IMR-90 (cell line): ENCODE results near the gene DMD. TPM values are rescaled to one million over a fixed set of nuclear protein-coding genes. Genes with fewer than 3 reads are reported as not detected.

ENCODE experiments used
- ATAC-seq: fragments of 200-7000 bp; cut with Tn5 transposase; 2 replicates; pipeline ENCODE4 v1.9.1; 2020; ENCODE audit warnings: low read depth, mild to moderate bottlenecking, moderate library complexity
- BruUV-seq: library from RNA; stranded (reverse); fragments of 400-500 nt; replicated peaks from 2 replicates; lab custom pipeline; 2021; lab: Mats Ljungman, UMichigan
- CTCF ChIA-PET: fragments of 300-600 bp; formaldehyde crosslinking; extraction: SDS; loops from one replicate; lab custom pipeline; 2021; ENCODE audit warnings: antibody characterized with exemption; lab: Yijun Ruan, JAX
- POLR2A ChIA-PET: fragments of 300-600 bp; sonication (Branson Sonifier 250); formaldehyde crosslinking; loops from one replicate; lab custom pipeline; 2022; ENCODE audit warnings: antibody characterized with exemption; ENCODE audit not compliant: unreplicated experiment; lab: Charles Lee
- DNase-seq: peaks from one replicate; pipeline ENCODE4 v3.0.0; 2013
- H2AFZ ChIP-seq: replicated peaks from 2 replicates; pipeline ENCODE3; 2013; ENCODE audit warnings: low read length, mild to moderate bottlenecking; ENCODE audit not compliant: poor library complexity
- H2AK5ac ChIP-seq: 2 replicates; pipeline ENCODE4 v1.6.1; 2013; ENCODE audit warnings: low read depth, low read length, inconsistent platforms
- H2AK9ac ChIP-seq: replicated peaks from 2 replicates; pipeline ENCODE3; 2013; ENCODE audit warnings: mild to moderate bottlenecking, low read depth, low read length, moderate library complexity; ENCODE audit not compliant: poor library complexity
- H2BK120ac ChIP-seq: 2 replicates; pipeline ENCODE4 v1.6.1; 2013; ENCODE audit warnings: low read depth, low read length, inconsistent platforms
- H2BK15ac ChIP-seq: 3 replicates; pipeline ENCODE4 v1.6.1; 2013; ENCODE audit warnings: low read depth, low read length, inconsistent platforms
- H2BK20ac ChIP-seq: 2 replicates; pipeline ENCODE4 v1.6.1; 2013; ENCODE audit warnings: low read depth, mild to moderate bottlenecking, inconsistent platforms, low read length, moderate library complexity
- H2BK5ac ChIP-seq: 2 replicates; pipeline ENCODE4 v1.6.1; 2013; ENCODE audit warnings: mild to moderate bottlenecking, low read depth, low read length, inconsistent platforms; ENCODE audit not compliant: poor library complexity, severe bottlenecking
- H3K14ac ChIP-seq: replicated peaks from 2 replicates; pipeline ENCODE4 v1.6.1; 2013; ENCODE audit warnings: low read depth, low read length, inconsistent platforms
- H3K18ac ChIP-seq: 2 replicates; pipeline ENCODE4 v1.6.1; 2013; ENCODE audit warnings: low read depth, low read length, control low read depth
- H3K23ac ChIP-seq: 2 replicates; pipeline ENCODE4 v1.6.1; 2013; ENCODE audit warnings: low read depth, low read length, inconsistent platforms
- H3K27ac ChIP-seq: 2 replicates; pipeline ENCODE4 v1.5.1; 2013; ENCODE audit warnings: mild to moderate bottlenecking, control low read depth, low read length; ENCODE audit not compliant: insufficient read depth
- H3K27me3 ChIP-seq: 2 replicates; pipeline ENCODE4 v1.6.1; 2013; ENCODE audit warnings: low read length; ENCODE audit not compliant: control insufficient read depth, insufficient read depth
- H3K36me3 ChIP-seq: 2 replicates; pipeline ENCODE4 v1.6.1; 2013; ENCODE audit warnings: low read length, mixed read lengths; ENCODE audit not compliant: control insufficient read depth, insufficient read depth
- H3K4ac ChIP-seq: 2 replicates; pipeline ENCODE4 v1.6.1; 2013; ENCODE audit warnings: low read depth, low read length, inconsistent platforms
- H3K4me1 ChIP-seq: 2 replicates; pipeline ENCODE4 v1.6.1; 2013; ENCODE audit warnings: low read length, mixed read lengths; ENCODE audit not compliant: control insufficient read depth, insufficient read depth
- H3K4me2 ChIP-seq: 2 replicates; pipeline ENCODE4 v1.6.1; 2013; ENCODE audit warnings: low read depth, mild to moderate bottlenecking, control low read depth, low read length, moderate library complexity
- H3K4me3 ChIP-seq: 2 replicates; pipeline ENCODE4 v1.5.1; 2013; ENCODE audit warnings: low read depth, mild to moderate bottlenecking, control low read depth, low read length, moderate library complexity; ENCODE audit not compliant: insufficient read depth
- H3K56ac ChIP-seq: 2 replicates; pipeline ENCODE4 v1.6.1; 2013; ENCODE audit warnings: low read length, inconsistent platforms; ENCODE audit not compliant: insufficient read depth; ENCODE audit errors: extremely low read depth
- H3K79me1 ChIP-seq, 2 experiments: 2 replicates each; pipeline ENCODE4 v1.6.1; 2013; ENCODE audit warnings: low read length in 2 of 2, inconsistent platforms in 1 of 2, low read depth in 1 of 2
- H3K9ac ChIP-seq: 2 replicates; pipeline ENCODE4 v1.6.1; 2013; ENCODE audit warnings: low read depth, low read length, control low read depth
- H3K9me1 ChIP-seq: 2 replicates; pipeline ENCODE4 v1.6.1; 2013; ENCODE audit warnings: low read length, inconsistent platforms; ENCODE audit not compliant: insufficient read depth
- H3K9me3 ChIP-seq: 2 replicates; pipeline ENCODE4 v1.6.1; 2013; ENCODE audit warnings: low read length; ENCODE audit not compliant: control insufficient read depth, insufficient read depth
- H4K20me1 ChIP-seq: 2 replicates; pipeline ENCODE4 v1.6.1; 2013; ENCODE audit warnings: low read length, inconsistent platforms; ENCODE audit not compliant: insufficient read depth
- H4K5ac ChIP-seq: 2 replicates; pipeline ENCODE4 v1.6.1; 2013; ENCODE audit warnings: mild to moderate bottlenecking, low read depth, low read length, control low read depth
- H4K8ac ChIP-seq, 2 experiments: 2 replicates each; pipeline ENCODE4 v1.6.1; 2013; ENCODE audit warnings: low read depth in 2 of 2, low read length in 2 of 2, control low read depth in 1 of 2, inconsistent platforms in 1 of 2
- H4K91ac ChIP-seq: 2 replicates; pipeline ENCODE4 v1.6.1; 2013; ENCODE audit warnings: low read depth, low read length, inconsistent platforms; ENCODE audit not compliant: insufficient read depth
- MAZ ChIP-seq: IDR thresholded peaks from 2 replicates; pipeline ENCODE4 v1.6.1; 2012; ENCODE audit warnings: low read depth, mild to moderate bottlenecking, low read length, improper control_type of control experiment, moderate library complexity, borderline replicate concordance
- RCOR1 ChIP-seq: IDR thresholded peaks from 2 replicates; pipeline ENCODE4 v1.6.1; 2012; ENCODE audit warnings: mild to moderate bottlenecking, low read length, improper control_type of control experiment; ENCODE audit not compliant: insufficient replicate concordance
- SMC3 ChIP-seq: fragments of 150-350 bp; IDR thresholded peaks from 2 replicates; pipeline ENCODE4 v1.6.1; 2016; ENCODE audit warnings: low read depth, mild to moderate bottlenecking, antibody characterized with exemption, low read length, moderate library complexity
- WGBS, 2 experiments: methylation state at CpG; one replicate each; pipeline versions ENCODE4 v1.1.5 to v1.1.7; 2013; ENCODE audit warnings: missing lambda C conversion rate in 2 of 2; ENCODE audit not compliant: insufficient read length in 1 of 2; ENCODE audit errors: extremely low coverage in 2 of 2; 5-methylcytosine and 5-hydroxymethylcytosine counted together
- dilution Hi-C: fragments of 300-500 bp; cut with HindIII; formaldehyde crosslinking; loops from one replicate; pipeline ENCODE4 v1.14.3; 2018; ENCODE audit warnings: low sequenced_read_pairs; ENCODE audit not compliant: unreplicated experiment
- in situ Hi-C: fragments of 300-500 bp; cut with MboI; formaldehyde crosslinking; loops from 3 replicates; pipeline ENCODE4 v1.14.3; 2019; ENCODE audit warnings: low sequenced_read_pairs, inconsistent platforms, mixed read lengths
- intact Hi-C: fragments of 100-400 bp; cut with micrococcal nuclease; formaldehyde crosslinking; loops from 2 replicates; pipeline ENCODE4 v1.10.0; 2022
- polyA plus RNA-seq, 3 experiments: library from polyadenylated mRNA; depleted of rRNA; stranded (reverse); fragments of >200 nt; gene quantifications; 2 replicates each; pipeline ENCODE4 v1.2.3, GENCODE V29; 2012; ENCODE audit warnings: low replicate concordance in 1 of 3
- total RNA-seq: library from RNA; depleted of rRNA; stranded (reverse); fragments of >200 nt; gene quantifications from 2 replicates; pipeline ENCODE4 v1.2.3, GENCODE V29; 2012

DMD gene
- total and polyA plus RNA-seq, 2 of the 4 experiments (the other 2 are of a cell fraction) = 6.6 to 11.8 TPM

- Histone ChIP-seq H2BK20ac (no peak overlapping the region), H2AFZ (no peak overlapping the region), H2AK5ac (no peak overlapping the region), H3K9me1 (no peaks in the 10 kb centered on the region), H4K5ac (no peak overlapping the region), H4K8ac (no peak overlapping the region), H2BK5ac (no peak overlapping the region), H3K79me1 (no peaks in the 10 kb centered on the region), H3K4ac (no peak overlapping the region), H3K18ac (no peak overlapping the region), H3K4me1 (no peaks in the 10 kb centered on the region), H3K23ac (no peak overlapping the region), H3K4me3 (no peak overlapping the region), H2BK120ac (no peak overlapping the region), H3K27ac (no peak overlapping the region), H3K56ac (no peak overlapping the region), H3K9me3 (no peaks in the 10 kb centered on the region), H3K9ac (no peak overlapping the region), H3K27me3 (no peaks in the 10 kb centered on the region), H2AK9ac (no peak overlapping the region), H2BK15ac (no peak overlapping the region), H4K20me1 (no peaks in the 10 kb centered on the region), H3K36me3 (no peaks in the 10 kb centered on the region), H4K91ac (no peak overlapping the region), H3K4me2 (no peak overlapping the region), H3K14ac (no peak overlapping the region)
- TF ChIP-seq SMC3 (no peak), RCOR1 (no peak), MAZ (no peak)
- intact Hi-C loops (no loop called here), in situ Hi-C loops (no loop called here), dilution Hi-C loops (no loop called here)
- no TSS peak for BruUV-seq
- POLR2A ChIA-PET = no interaction called here
- CTCF ChIA-PET = no interaction called here
- ATAC-seq = no peak; the same call in 1 of the 2 replicates
- DNase-seq = no peak
- WGBS, 2 experiments = no CpG with 5 or more reads among the region's 2 CpGs
Measured at GRCh38 chrX:32745323-32745722, 466.0 kb downstream of the DMD start.
